ENCODE measurements around the gene HGFAC. TPM values are rescaled to one million over a fixed set of nuclear protein-coding genes. Genes with fewer than 3 reads are reported as not detected.

HGFAC gene
- total RNA-seq, 1 experiment from 2014 or later, result 0.20 TPM

GRCh38 chr4:3438847-3439180 is 3.0 kb upstream of the HGFAC start:
- TF ChIP-seq PRRX2 (CRISPR knock-in tag; IDR thresholded peaks at IDR 0.05) (no peak), ELF4 (CRISPR knock-in tag; IDR thresholded peaks at IDR 0.05; ENCODE audit: low read depth) (no peak)
- CTCF ChIA-PET, result interaction anchor here (1.6 to 2.9 kb wide), 2 partner anchors 93 to 120 kb away, joined by 4 to 8 read pairs; no protein-coding TSS in a partner anchor
- no peaks in the 10 kb centered on the region for H3K27me3 Mint-ChIP-seq (ENCODE audit: low read depth)
- H3K27ac Mint-ChIP-seq, result no peak overlapping the region
- ATAC-seq (no peak), DNase-seq (ENCODE audit: low spot score) (no peak)
- no peaks in the 10 kb centered on the region for H3K36me3 Mint-ChIP-seq
- H3K4me1 Mint-ChIP-seq, result no peaks in the 10 kb centered on the region
- POLR2A ChIA-PET, result no interaction called here
- no peaks in the 10 kb centered on the region for H3K9me3 Mint-ChIP-seq
- H3K4me3 Mint-ChIP-seq, result no peak overlapping the region

- H3K27me3 Mint-ChIP-seq (ENCODE audit: low read depth), result no peaks in the 10 kb centered on the region
- H3K9me3 Mint-ChIP-seq, result no peaks in the 10 kb centered on the region
- H3K27ac Mint-ChIP-seq, result no peak overlapping the region
- ChIA-PET POLR2A (interaction anchor here (0.5 kb wide), 1 partner anchor 108 kb away, joined by 3 read pairs; no protein-coding TSS in a partner anchor), CTCF (interaction anchor here (1.6 to 2.9 kb wide), 2 partner anchors 93 to 121 kb away, joined by 4 to 8 read pairs; no protein-coding TSS in a partner anchor)
- ATAC-seq (no peak), DNase-seq (ENCODE audit: low spot score) (no peak)
- no peak for TF ChIP-seq ZNF263 (CRISPR knock-in tag; IDR thresholded peaks at IDR 0.05; ENCODE audit: low read depth)
- TF ChIP-seq ARID4B (CRISPR knock-in tag; IDR thresholded peaks at IDR 0.05; ENCODE audit: borderline replicate concordance), result no peak
- TF ChIP-seq ZBTB43 (CRISPR knock-in tag; IDR thresholded peaks at IDR 0.05), result no peak
- no peak for TF ChIP-seq TEAD4 (CRISPR knock-in tag; IDR thresholded peaks at IDR 0.05)
- TF ChIP-seq STAT6 (CRISPR knock-in tag; conservative IDR thresholded peaks at IDR 0.05; ENCODE audit: low read depth), result no peak
- no peak for TF ChIP-seq USF1 (CRISPR knock-in tag; IDR thresholded peaks at IDR 0.05)
- TF ChIP-seq ZSCAN18 (CRISPR knock-in tag; IDR thresholded peaks at IDR 0.05), result no peak
- no peak for TF ChIP-seq SMAD4 (CRISPR knock-in tag; IDR thresholded peaks at IDR 0.05)
- TF ChIP-seq E2F4 (CRISPR knock-in tag; IDR thresholded peaks at IDR 0.05; ENCODE audit: borderline replicate concordance, low read depth), result no peak
- TF ChIP-seq IRF2 (CRISPR knock-in tag; IDR thresholded peaks at IDR 0.05; ENCODE audit: borderline replicate concordance, low read depth), result no peak
- TF ChIP-seq ATF2 (CRISPR knock-in tag; IDR thresholded peaks at IDR 0.05; ENCODE audit: borderline replicate concordance, low read depth), result no peak
- TF ChIP-seq ZBTB21 (CRISPR knock-in tag; IDR thresholded peaks at IDR 0.05; ENCODE audit: borderline replicate concordance), result no peak
- no peaks in the 10 kb centered on the region for H3K36me3 Mint-ChIP-seq
- H3K4me1 Mint-ChIP-seq, result no peaks in the 10 kb centered on the region
- H3K4me3 Mint-ChIP-seq, result no peak overlapping the region
Measured at GRCh38 chr4:3439391-3439790, 2.4 kb upstream of the HGFAC start.

All from WTC11 (cell line).